ENCODE measurements around the gene CBR3. TPM values are rescaled to one million over a fixed set of nuclear protein-coding genes. Genes with fewer than 3 reads are reported as not detected.

Gene CBR3
- total and polyA plus RNA-seq, 2 experiments from 2014 or later: 4.6 to 8.7 TPM

DNA sequence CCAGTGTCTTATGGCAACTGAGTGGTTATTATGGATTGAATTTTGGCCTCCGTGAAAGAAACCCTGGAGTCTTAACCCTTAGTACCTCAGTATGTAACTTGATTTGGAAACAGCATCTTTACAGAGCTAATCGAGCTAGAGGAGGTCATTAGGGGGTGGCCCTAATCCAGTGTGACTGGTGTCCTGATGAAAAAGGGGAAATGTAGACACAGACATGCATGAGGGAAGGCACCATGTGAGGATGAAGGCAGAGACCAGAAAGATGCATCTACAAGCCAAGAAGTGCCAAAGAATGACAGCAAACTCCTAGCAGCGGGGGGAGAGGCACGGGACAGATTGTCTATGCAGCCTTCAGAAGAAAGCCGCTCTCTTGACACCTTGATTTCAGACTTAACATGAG lies 36.5 kb downstream of the CBR3 start (continued):
- TF ChIP-seq, protein P1, sequence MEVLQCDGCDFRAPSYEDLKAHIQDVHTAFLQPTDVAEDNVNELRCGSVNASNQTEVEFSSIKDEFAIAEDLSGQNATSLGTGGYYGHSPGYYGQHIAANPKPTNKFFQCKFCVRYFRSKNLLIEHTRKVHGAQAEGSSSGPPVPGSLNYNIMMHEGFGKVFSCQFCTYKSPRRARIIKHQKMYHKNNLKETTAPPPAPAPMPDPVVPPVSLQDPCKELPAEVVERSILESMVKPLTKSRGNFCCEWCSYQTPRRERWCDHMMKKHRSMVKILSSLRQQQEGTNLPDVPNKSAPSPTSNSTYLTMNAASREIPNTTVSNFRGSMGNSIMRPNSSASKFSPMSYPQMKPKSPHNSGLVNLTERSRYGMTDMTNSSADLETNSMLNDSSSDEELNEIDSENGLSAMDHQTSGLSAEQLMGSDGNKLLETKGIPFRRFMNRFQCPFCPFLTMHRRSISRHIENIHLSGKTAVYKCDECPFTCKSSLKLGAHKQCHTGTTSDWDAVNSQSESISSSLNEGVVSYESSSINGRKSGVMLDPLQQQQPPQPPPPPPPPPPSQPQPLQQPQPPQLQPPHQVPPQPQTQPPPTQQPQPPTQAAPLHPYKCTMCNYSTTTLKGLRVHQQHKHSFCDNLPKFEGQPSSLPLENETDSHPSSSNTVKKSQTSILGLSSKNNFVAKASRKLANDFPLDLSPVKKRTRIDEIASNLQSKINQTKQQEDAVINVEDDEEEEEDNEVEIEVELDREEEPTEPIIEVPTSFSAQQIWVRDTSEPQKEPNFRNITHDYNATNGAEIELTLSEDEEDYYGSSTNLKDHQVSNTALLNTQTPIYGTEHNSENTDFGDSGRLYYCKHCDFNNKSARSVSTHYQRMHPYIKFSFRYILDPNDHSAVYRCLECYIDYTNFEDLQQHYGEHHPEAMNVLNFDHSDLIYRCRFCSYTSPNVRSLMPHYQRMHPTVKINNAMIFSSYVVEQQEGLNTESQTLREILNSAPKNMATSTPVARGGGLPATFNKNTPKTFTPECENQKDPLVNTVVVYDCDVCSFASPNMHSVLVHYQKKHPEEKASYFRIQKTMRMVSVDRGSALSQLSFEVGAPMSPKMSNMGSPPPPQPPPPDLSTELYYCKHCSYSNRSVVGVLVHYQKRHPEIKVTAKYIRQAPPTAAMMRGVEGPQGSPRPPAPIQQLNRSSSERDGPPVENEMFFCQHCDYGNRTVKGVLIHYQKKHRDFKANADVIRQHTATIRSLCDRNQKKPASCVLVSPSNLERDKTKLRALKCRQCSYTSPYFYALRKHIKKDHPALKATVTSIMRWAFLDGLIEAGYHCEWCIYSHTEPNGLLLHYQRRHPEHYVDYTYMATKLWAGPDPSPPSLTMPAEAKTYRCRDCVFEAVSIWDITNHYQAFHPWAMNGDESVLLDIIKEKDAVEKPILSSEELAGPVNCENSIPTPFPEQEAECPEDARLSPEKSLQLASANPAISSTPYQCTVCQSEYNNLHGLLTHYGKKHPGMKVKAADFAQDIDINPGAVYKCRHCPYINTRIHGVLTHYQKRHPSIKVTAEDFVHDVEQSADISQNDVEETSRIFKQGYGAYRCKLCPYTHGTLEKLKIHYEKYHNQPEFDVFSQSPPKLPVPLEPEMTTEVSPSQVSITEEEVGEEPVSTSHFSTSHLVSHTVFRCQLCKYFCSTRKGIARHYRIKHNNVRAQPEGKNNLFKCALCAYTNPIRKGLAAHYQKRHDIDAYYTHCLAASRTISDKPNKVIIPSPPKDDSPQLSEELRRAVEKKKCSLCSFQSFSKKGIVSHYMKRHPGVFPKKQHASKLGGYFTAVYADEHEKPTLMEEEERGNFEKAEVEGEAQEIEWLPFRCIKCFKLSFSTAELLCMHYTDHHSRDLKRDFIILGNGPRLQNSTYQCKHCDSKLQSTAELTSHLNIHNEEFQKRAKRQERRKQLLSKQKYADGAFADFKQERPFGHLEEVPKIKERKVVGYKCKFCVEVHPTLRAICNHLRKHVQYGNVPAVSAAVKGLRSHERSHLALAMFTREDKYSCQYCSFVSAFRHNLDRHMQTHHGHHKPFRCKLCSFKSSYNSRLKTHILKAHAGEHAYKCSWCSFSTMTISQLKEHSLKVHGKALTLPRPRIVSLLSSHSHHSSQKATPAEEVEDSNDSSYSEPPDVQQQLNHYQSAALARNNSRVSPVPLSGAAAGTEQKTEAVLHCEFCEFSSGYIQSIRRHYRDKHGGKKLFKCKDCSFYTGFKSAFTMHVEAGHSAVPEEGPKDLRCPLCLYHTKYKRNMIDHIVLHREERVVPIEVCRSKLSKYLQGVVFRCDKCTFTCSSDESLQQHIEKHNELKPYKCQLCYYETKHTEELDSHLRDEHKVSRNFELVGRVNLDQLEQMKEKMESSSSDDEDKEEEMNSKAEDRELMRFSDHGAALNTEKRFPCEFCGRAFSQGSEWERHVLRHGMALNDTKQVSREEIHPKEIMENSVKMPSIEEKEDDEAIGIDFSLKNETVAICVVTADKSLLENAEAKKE (CRISPR knock-in tag; IDR thresholded peaks at IDR 0.05): no peak
- TF ChIP-seq, protein P2, sequence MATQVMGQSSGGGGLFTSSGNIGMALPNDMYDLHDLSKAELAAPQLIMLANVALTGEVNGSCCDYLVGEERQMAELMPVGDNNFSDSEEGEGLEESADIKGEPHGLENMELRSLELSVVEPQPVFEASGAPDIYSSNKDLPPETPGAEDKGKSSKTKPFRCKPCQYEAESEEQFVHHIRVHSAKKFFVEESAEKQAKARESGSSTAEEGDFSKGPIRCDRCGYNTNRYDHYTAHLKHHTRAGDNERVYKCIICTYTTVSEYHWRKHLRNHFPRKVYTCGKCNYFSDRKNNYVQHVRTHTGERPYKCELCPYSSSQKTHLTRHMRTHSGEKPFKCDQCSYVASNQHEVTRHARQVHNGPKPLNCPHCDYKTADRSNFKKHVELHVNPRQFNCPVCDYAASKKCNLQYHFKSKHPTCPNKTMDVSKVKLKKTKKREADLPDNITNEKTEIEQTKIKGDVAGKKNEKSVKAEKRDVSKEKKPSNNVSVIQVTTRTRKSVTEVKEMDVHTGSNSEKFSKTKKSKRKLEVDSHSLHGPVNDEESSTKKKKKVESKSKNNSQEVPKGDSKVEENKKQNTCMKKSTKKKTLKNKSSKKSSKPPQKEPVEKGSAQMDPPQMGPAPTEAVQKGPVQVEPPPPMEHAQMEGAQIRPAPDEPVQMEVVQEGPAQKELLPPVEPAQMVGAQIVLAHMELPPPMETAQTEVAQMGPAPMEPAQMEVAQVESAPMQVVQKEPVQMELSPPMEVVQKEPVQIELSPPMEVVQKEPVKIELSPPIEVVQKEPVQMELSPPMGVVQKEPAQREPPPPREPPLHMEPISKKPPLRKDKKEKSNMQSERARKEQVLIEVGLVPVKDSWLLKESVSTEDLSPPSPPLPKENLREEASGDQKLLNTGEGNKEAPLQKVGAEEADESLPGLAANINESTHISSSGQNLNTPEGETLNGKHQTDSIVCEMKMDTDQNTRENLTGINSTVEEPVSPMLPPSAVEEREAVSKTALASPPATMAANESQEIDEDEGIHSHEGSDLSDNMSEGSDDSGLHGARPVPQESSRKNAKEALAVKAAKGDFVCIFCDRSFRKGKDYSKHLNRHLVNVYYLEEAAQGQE (IDR thresholded peaks at IDR 0.05; ENCODE audit: unreplicated experiment): no peak
- TF ChIP-seq EZH2phosphoT487 (IDR thresholded peaks at IDR 0.05; ENCODE audit: unreplicated experiment): no peak
- TF ChIP-seq CREB1 (CRISPR knock-in tag; IDR thresholded peaks at IDR 0.05; ENCODE audit: low read depth): no peak
- no peak for TF ChIP-seq JUNB (IDR thresholded peaks at IDR 0.05; ENCODE audit: unreplicated experiment)
- TF ChIP-seq POLR2AphosphoS5 (IDR thresholded peaks at IDR 0.05; ENCODE audit: low read depth): no peak
- no peak for TF ChIP-seq ZNF331 (CRISPR knock-in tag; IDR thresholded peaks at IDR 0.05; ENCODE audit: low read depth)
- no peak for TF ChIP-seq EZH2 (IDR thresholded peaks at IDR 0.05; ENCODE audit: low read depth, unreplicated experiment)
- no peak for TF ChIP-seq STAT1 (IDR thresholded peaks at IDR 0.05; ENCODE audit: unreplicated experiment)

Measured in GM23338 (cell line).